BE2C (cell line): ENCODE measurements around the gene FOSL1.

Experiments
- DNase-seq: peaks from one replicate; pipeline ENCODE4 v3.0.0-alpha.2; 2020
- H3K27me3 ChIP-seq: fragments of 250-450 bp; sonication (Bioruptor Pico); 2 replicates; pipeline ENCODE4 v1.5.1; 2020; ENCODE audit warnings: mild to moderate bottlenecking
- H3K36me3 ChIP-seq: fragments of 250-450 bp; sonication (Bioruptor Pico); 2 replicates; pipeline ENCODE4 v1.5.1; 2020; ENCODE audit warnings: mild to moderate bottlenecking
- H3K4me1 ChIP-seq: fragments of 250-450 bp; sonication (Bioruptor Pico); 2 replicates; pipeline ENCODE4 v1.5.1; 2020
- H3K4me3 ChIP-seq: 2 replicates; pipeline ENCODE4 v1.5.1; 2011; ENCODE audit warnings: low read depth, low read length
- H3K9me3 ChIP-seq: fragments of 250-450 bp; sonication (Bioruptor Pico); 2 replicates; pipeline ENCODE4 v1.5.1; 2020
- CTCF ChIP-seq: IDR thresholded peaks from 2 replicates; pipeline ENCODE4 v1.5.1; 2012; ENCODE audit warnings: mild to moderate bottlenecking, low read depth, low read length

FOSL1 gene

DNA sequence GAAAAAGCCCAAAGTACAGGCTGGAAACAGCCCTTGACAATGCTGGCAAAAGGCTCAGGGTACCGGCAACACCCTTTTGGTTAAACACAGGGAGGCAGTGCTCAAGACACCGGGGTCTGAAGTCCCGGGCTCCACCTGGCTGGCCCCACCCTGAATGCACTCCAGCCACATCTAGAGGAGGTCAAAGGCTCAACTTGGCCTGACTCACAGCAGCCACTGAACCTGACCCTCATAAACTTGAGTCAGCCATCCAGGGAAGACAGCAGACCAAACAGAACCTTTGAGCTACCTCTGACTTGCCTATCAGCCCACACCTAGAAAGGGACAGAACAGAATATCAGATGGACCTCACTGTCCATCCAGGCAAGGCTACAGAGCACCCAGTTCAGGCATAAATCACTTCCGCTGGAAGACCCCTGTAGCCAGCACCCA is 46.0 kb downstream of the FOSL1 start:
- DNase-seq, result no peak
- no peak for TF ChIP-seq CTCF
- Histone ChIP-seq H3K9me3 (no peaks in the 10 kb centered on the region), H3K36me3 (peaks cover 55% of the 10 kb centered on the region), H3K4me3 (no peak overlapping the region), H3K27me3 (no peaks in the 10 kb centered on the region), H3K4me1 (no peaks in the 10 kb centered on the region)

DNA sequence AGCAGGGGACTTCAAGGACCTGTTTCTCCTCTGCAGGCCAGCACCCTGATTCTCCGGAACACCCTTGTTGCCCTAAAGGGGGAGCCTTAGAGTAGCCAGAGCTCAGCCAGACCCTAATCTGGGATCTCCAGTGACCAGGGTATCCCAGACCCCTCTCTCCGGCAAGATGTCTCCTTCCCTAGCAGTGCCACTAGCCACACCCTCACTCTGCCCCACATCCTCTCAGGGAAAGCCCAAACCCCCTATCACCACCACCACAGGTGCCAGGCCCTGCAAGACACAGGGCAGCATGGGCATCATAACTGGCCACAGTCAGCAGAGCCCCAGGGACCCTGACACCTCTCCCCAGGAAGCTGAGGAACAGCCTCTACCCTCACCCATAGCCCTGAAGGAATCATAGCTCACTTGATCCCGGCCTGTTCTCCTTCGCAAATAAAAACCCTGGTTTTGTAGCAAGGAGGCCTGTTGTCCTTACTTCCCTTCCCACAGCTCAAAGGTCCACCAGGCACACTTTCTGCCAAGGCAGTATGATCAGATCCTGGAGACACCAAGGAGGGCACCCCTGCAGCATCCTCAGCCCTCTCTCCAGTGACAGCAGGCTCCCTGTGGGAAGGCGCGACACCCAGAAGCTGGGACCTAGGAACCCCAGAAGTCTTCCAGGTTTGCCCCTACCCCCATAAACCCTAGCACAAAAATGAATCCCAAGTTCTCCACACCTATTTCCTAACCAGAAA is 46.8 kb downstream of the FOSL1 start:
- Histone ChIP-seq H3K4me3 (no peak overlapping the region), H3K4me1 (no peaks in the 10 kb centered on the region), H3K9me3 (no peaks in the 10 kb centered on the region), H3K27me3 (no peaks in the 10 kb centered on the region), H3K36me3 (peaks cover 55% of the 10 kb centered on the region)
- no peak for DNase-seq
- peak; percentile 33 for TF ChIP-seq CTCF

- H3K9me3 ChIP-seq, result no peaks in the 10 kb centered on the region
- peaks cover 55% of the 10 kb centered on the region for H3K36me3 ChIP-seq
- no peak overlapping the region for H3K4me3 ChIP-seq
- no peaks in the 10 kb centered on the region for H3K27me3 ChIP-seq
- no peak for TF ChIP-seq CTCF
- H3K4me1 ChIP-seq, result no peaks in the 10 kb centered on the region
- DNase-seq, result no peak
Observed at GRCh38 chr11:65852508-65853245, 47.5 kb downstream of the FOSL1 start.

DNA sequence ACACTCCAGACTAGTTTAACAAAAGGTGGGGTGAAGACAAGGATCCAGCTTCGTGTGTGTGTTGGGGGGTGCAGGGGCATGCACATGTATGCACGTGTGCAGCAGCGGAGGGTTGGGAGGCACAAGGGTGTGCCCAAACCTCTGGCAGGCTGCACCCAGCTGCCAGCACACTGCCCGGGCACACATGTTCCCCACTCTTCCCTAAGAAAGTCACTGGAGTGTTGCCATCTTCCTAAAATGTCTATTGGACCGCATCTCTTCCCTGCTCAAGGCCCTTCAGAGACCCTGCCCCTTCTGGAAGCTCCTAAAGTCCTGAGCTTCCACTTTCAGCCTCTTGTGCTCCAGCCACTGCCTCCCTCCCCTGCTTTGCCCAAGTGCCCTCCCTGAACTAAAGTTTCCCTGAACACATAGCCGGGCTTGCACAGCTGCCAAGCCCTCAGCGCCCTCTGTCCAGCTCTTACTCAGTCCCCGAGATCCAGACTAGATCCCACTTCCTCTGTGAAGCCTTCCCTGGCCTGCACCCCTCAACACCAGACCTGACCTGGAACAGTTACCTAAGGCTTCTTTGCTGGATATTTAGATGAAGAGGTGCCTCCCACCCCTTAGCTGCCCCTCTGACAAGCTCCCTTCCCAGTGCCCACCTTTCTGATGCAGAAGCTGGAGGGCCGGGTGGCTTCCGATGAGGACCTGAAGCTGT is 48.2 kb downstream of the FOSL1 start:
- TF ChIP-seq CTCF, result no peak
- H3K4me3 ChIP-seq, result no peak overlapping the region
- DNase-seq, result no peak
- no peaks in the 10 kb centered on the region for H3K9me3 ChIP-seq
- no peaks in the 10 kb centered on the region for H3K4me1 ChIP-seq
- H3K36me3 ChIP-seq, result peaks cover 50% of the 10 kb centered on the region
- no peaks in the 10 kb centered on the region for H3K27me3 ChIP-seq

GRCh38 chr11:65851083-65851579 is 49.1 kb downstream of the FOSL1 start:
- Histone ChIP-seq H3K4me3 (no peak overlapping the region), H3K4me1 (no peaks in the 10 kb centered on the region), H3K36me3 (peaks cover 41% of the 10 kb centered on the region), H3K27me3 (no peaks in the 10 kb centered on the region), H3K9me3 (no peaks in the 10 kb centered on the region)
- no peak for DNase-seq
- peak; percentile 74 for TF ChIP-seq CTCF
